ENCODE measurements around the gene PIK3AP1. TPM values are rescaled to one million over a fixed set of nuclear protein-coding genes. Genes with fewer than 3 reads are reported as not detected.

Gene PIK3AP1
- total and polyA plus RNA-seq, 2 of the 13 experiments (the other 11 are each of a cell fraction or from before 2014, with no cell fraction given) = 3.6 to 13.8 TPM

GRCh38 chr10:96696845-96697425 is 23.4 kb downstream of the PIK3AP1 start:
- TF ChIP-seq BCL6 (CRISPR knock-in tag; IDR thresholded peaks at IDR 0.05) = no peak
- no peak for TF ChIP-seq ZBTB14 (CRISPR knock-in tag; IDR thresholded peaks at IDR 0.05)
- no peak for TF ChIP-seq CCAR2 (optimal IDR thresholded peaks at IDR 0.05; ENCODE audit: low read depth, low read length)
- TF ChIP-seq ARNTL (CRISPR knock-in tag; IDR thresholded peaks at IDR 0.05) = no peak
- TF ChIP-seq PRDM10 (CRISPR knock-in tag; IDR thresholded peaks at IDR 0.05; ENCODE audit: low read depth) = no peak
- TF ChIP-seq ZNF839 (CRISPR knock-in tag; IDR thresholded peaks at IDR 0.05; ENCODE audit: borderline replicate concordance) = no peak
- no peak for TF ChIP-seq MED8 (CRISPR knock-in tag; IDR thresholded peaks at IDR 0.05; ENCODE audit: insufficient replicate concordance)
- TF ChIP-seq ATF7-NPFF (CRISPR knock-in tag; IDR thresholded peaks at IDR 0.05; ENCODE audit: low read depth) = no peak
- TF ChIP-seq ZNF691 (CRISPR knock-in tag; IDR thresholded peaks at IDR 0.05; ENCODE audit: borderline replicate concordance, low read depth) = no peak
- no peak for TF ChIP-seq ZNF749 (CRISPR knock-in tag; IDR thresholded peaks at IDR 0.05; ENCODE audit: borderline replicate concordance)
- TF ChIP-seq ZUFSP (CRISPR knock-in tag; IDR thresholded peaks at IDR 0.05; ENCODE audit: borderline replicate concordance) = no peak
- TF ChIP-seq ZSCAN21 (CRISPR knock-in tag; IDR thresholded peaks at IDR 0.05; ENCODE audit: borderline replicate concordance) = no peak
- Histone ChIP-seq H4K20me1 (ENCODE audit: insufficient read depth, low read length) (no peaks in the 10 kb centered on the region), H3K4me1 (ENCODE audit: insufficient read depth, low read length) (no peaks in the 10 kb centered on the region), H3K36me3 (replicated peaks in 1 of 2; ENCODE audit: control insufficient read depth in 1 of 2, insufficient read depth in 2 of 2, low read length in 2 of 2) (no peaks in the 10 kb centered on the region), H3K4me2 (ENCODE audit: low read depth, low read length) (no peak overlapping the region), H3K9me3 (ENCODE audit: low read length) (no peaks in the 10 kb centered on the region), H3K9ac (ENCODE audit: insufficient read depth, low read depth, low read length) (no peak overlapping the region), H3K27me3 (ENCODE audit: control insufficient read depth in 1 of 2, insufficient read depth in 2 of 2, low read length in 2 of 2) (no peaks in the 10 kb centered on the region), H3K79me2 (ENCODE audit: insufficient read depth, low read length) (no peaks in the 10 kb centered on the region), H2AFZ (ENCODE audit: low read length) (no peak overlapping the region), H3K27ac (ENCODE audit: extremely low read length, insufficient read depth, low read length) (no peak overlapping the region), H3K4me3 (replicated peaks in 1 of 3; ENCODE audit: insufficient read depth in 1 of 3, low read depth in 2 of 3, low read length in 3 of 3) (no peak overlapping the region)
- no TSS peak for BruUV-seq (replicated peaks)
- WGBS (ENCODE audit: low lambda C conversion rate) = 93% methylated on average over 7 of the region's 7 CpGs
- intact Hi-C loops (cut with micrococcal nuclease; ENCODE audit: unreplicated experiment) = no loop called here
- FAIRE-seq = no peak
- CTCF ChIA-PET (ENCODE audit: low intra/inter-chr PET ratio, low total read pairs) = no interaction called here
- in situ Hi-C loops (cut with HindIII; ENCODE audit: extremely low pct_ligation_motif_present, low pct_unique_long_range_greater_than_20kb) = no loop called here
- POLR2A ChIA-PET = no interaction called here
- ATAC-seq = no peak
- DNase-seq (ENCODE audit: low spot score) = no peak
